Tibial nerve (tissue), 4 donors: ENCODE measurements around the gene SPECC1.

Experiments used
- CTCF ChIP-seq, 5 experiments: fragments of 200-600 bp in 3 of 5; fragments of 450-650 bp in 2 of 5; sonication (generic) in 3 of 5; IDR thresholded peaks; one replicate each; pipeline ENCODE4 v1.5.1; 2016 to 2019; ENCODE audit warnings: antibody characterized with exemption in 5 of 5, mild to moderate bottlenecking in 3 of 5, moderate library complexity in 2 of 5
- EP300 ChIP-seq, 2 donors: sonication (generic); formaldehyde crosslinking; IDR thresholded peaks; one replicate each; pipeline ENCODE4 v1.6.1; 2017; ENCODE audit warnings: antibody characterized with exemption in 2 of 2, mild to moderate bottlenecking in 1 of 2
- POLR2A ChIP-seq, 2 donors: fragments of 450-650 bp; IDR thresholded peaks; one replicate each; pipeline ENCODE4 v1.6.1; 2017; ENCODE audit warnings: antibody characterized with exemption in 2 of 2, mild to moderate bottlenecking in 2 of 2, moderate library complexity in 2 of 2

- no peak for TF ChIP-seq POLR2A (IDR thresholded peaks at IDR 0.05)
- TF ChIP-seq CTCF (IDR thresholded peaks at IDR 0.05): no peak
- TF ChIP-seq EP300 (IDR thresholded peaks at IDR 0.05): no peak
Measured at GRCh38 chr17:20232611-20233010, 223.5 kb downstream of the SPECC1 start.
